T47D (cell line): ENCODE data around the gene BCL7A.
"Not testable (repeated sequence)": the region's sequence is repeated elsewhere in the genome, so short reads cannot be mapped to it uniquely, and the experiment has no call there.

Experiments used
- DNase-seq, 2 experiments: peaks; one replicate each; pipeline versions ENCODE4 v3.0.0 to v3.0.0-alpha.2; 2011 to 2012; ENCODE audit warnings: low read depth in 1 of 2, low spot score in 1 of 2
- JUND ChIP-seq: IDR thresholded peaks from 2 replicates; pipeline ENCODE4 v1.6.1; 2012; ENCODE audit warnings: low read depth
- in situ Hi-C: cut with HindIII; loops from 2 replicates; pipeline ENCODE4 v1.10.0; 2016; ENCODE audit warnings: low sequenced_read_pairs, low pct_unique_long_range_greater_than_20kb

The BCL7A gene

GRCh38 chr12:122036153-122036552, 14.5 kb downstream of the BCL7A start:
- DNase-seq: no peak
- in situ Hi-C loops: no loop called here
- no peak for TF ChIP-seq JUND

- TF ChIP-seq JUND: no peak
- no peak for DNase-seq
- in situ Hi-C loops: no loop called here
Measured at GRCh38 chr12:122040579-122041386, 19.1 kb downstream of the BCL7A start.

- in situ Hi-C loops: not testable (repeated sequence)
Measured at GRCh38 chr12:122041458-122041857, 19.8 kb downstream of the BCL7A start.

GRCh38 chr12:122042910-122043309, 21.2 kb downstream of the BCL7A start:
- in situ Hi-C loops: no loop called here
- DNase-seq: no peak
- TF ChIP-seq JUND: no peak

More at GRCh38 chr12:122041458-122041857, 19.8 kb downstream of the BCL7A start:
- not testable (repeated sequence) for DNase-seq

GRCh38 chr12:122043476-122043875, 21.8 kb downstream of the BCL7A start:
- no peak for DNase-seq
- TF ChIP-seq JUND: no peak
- in situ Hi-C loops: no loop called here

DNA sequence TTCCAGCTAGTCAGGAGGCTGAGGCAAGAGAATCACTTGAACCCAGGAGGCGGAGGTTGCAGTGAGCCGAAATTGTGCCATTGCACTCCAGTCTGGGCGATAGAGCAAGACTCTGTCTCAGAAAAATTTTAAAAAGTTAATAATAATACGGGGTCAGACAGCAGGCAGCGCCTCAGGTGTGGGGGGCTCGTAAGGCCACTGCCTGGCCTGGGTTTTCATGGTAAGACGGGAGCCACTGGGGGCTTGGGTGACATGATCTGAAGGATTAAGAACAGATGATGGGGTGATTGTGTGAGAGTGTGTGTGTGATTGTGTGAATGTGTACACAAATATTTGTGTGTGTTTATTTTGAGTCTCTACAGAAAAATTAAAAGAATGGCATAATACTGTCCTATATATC, 23.6 kb downstream of the BCL7A start:
- DNase-seq: no peak
- no peak for TF ChIP-seq JUND
- in situ Hi-C loops: no loop called here

DNA sequence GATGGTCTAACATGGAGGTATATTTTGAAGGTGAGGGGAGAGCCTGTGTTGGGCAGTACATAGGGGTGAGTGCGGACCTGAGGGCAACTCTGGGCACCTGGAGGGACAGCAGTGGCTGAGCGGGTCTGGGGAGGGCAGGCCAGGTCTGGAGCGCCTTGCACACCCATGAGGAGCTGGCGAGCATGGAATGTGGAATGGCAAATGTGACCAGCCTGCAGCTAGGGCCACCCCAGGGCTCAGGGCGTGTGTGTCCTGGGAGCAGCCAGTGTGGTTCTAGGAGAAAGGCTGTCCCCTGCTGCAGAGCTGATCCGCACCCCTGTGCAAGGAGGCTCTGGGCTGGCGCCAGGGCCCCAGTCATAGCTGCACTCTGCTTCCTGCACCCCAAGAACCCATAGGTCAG, 24.5 kb downstream of the BCL7A start:
- in situ Hi-C loops: no loop called here
- no peak for DNase-seq
- no peak for TF ChIP-seq JUND

- in situ Hi-C loops: no loop called here
- no peak for DNase-seq
- TF ChIP-seq JUND: no peak
Measured at GRCh38 chr12:122048151-122048550, 26.5 kb downstream of the BCL7A start.

GRCh38 chr12:122049827-122050226, 28.1 kb downstream of the BCL7A start:
- in situ Hi-C loops: no loop called here

DNA sequence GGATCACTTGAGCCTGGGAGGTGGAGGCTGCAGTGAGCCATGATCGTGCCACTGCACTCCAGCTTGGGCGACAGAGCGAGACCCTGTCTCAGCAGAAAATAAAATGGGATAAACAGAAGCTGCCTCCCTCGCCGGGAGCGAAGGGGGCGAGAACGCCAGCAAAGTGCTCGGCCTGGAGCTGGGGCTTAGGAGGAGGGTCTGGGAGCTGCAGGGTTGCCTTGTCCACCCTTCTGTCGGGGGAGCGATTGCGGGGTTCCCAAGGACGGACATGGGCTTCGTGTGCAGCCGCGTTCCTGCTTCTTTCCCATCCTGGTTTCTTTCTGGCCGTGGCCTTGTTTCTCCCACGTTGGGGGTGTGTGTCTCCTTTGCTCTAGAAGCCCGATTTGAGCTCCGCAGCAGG, 29.0 kb downstream of the BCL7A start:
- in situ Hi-C loops: no loop called here

More at GRCh38 chr12:122049827-122050226, 28.1 kb downstream of the BCL7A start:
- no peak for TF ChIP-seq JUND
- DNase-seq: no peak

GRCh38 chr12:122051231-122051876, 29.7 kb downstream of the BCL7A start:
- in situ Hi-C loops: no loop called here
- DNase-seq: no peak
- TF ChIP-seq JUND: no peak

More for the DNA sequence above, 29.0 kb downstream of the BCL7A start:
- DNase-seq: no peak
- TF ChIP-seq JUND: no peak

DNA sequence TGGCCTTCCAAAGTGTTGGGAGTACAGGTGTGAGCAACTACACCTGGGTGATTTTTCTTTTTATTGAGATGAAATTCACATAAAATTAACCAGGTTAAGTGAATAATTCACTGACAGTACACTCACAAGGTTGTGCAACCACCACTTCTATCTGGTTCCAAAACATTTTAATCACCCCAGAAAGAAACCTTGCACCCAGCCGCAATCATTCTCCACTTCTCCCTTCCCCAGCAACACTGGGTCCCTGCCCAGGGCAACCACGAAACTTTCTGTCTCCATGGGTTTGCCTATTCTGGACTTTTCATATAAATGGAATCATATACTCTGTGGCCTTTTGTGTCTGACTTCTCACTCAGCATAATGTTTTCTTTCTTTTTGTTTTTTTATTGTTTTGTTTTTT, 30.6 kb downstream of the BCL7A start:
- DNase-seq: no peak
- in situ Hi-C loops: no loop called here
- no peak for TF ChIP-seq JUND

- no peak for TF ChIP-seq JUND
- DNase-seq: no peak
- in situ Hi-C loops: no loop called here
Measured at GRCh38 chr12:122054842-122055520, 33.3 kb downstream of the BCL7A start.

DNA sequence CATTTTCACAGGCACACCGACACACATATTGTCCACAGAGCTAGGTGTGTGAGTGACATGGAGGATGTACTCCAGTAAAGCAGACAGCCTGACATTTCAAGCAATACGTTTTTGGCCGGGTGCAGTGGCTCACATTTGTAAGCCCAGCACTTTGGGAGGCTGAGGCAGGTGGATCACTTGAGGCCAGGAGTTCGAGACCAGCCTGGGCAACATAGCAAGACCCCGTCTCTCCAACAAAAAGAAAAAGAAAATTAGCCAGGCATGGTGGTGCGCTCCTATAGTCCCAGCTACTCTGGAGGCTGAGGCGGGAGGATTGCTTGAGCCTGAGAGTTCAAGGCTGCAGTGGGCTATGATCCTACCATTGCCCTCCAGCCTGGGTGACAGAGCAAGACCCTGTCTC, 34.7 kb downstream of the BCL7A start:
- in situ Hi-C loops, DNase-seq: not testable (repeated sequence)
